DMS79 (cell line): Measurements from ENCODE around the gene USPL1.

Source experiments
- DNase-seq: peaks from one replicate; lab custom pipeline; 2025; lab: John Stamatoyannopoulos, UW

USPL1 gene

DNA sequence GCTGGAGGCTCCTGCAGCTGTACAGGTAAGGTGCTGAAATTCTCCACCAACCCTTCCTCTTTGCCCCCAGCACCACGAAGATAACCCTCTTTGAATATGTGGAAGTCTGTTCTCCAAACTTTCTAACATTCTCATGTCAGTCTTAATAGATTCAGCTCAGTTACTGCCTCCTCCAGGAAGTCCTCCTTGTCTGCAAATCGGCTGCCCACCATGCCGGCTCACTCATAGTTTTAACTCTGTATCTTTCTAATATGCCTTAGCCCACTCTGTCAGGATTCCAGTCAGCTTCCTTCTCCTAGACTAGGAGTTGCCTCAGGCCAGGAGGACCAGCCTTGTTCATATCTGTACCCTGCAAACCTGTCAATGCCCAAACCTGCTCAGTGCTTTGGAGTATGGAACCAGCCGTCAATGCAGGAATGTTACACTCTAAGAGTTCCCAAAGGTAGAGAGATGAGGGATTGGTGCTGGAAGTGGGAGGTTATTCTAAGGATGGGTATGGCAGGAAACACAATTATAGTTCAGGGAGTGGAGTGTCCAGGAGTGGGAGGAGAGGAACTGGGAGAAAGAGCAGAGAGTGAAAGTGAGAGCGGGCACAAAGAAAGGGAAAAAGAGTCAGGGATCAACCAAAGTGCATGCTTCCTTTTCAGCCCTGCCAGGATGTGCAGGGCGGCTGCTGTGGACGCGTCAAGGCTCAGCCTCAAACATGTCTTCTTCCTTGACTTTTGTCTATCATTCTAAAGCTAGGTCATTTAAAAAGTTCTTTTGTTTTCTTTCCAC is 79.6 kb downstream of the USPL1 start:
- no peak for DNase-seq

DNA sequence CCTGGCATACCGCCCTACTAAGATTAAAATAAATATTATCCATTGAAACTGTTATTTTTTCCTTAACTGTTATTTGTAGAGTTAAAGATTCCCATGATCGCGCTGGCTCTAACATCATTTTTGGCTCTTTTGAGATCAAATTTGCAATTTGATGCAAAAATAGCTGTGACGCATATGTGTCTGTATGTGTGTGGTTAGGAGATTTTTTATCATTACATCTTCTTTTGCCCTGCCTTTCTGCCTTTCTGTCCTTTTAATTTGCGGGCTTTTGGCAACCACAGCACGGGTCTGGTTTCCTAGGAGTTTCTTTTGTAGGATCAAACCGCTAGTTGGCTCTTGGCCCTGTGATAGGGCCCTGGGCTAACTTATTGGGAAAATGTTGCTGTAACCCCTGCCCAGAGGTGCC is 80.3 kb downstream of the USPL1 start:
- no peak for DNase-seq

DNA sequence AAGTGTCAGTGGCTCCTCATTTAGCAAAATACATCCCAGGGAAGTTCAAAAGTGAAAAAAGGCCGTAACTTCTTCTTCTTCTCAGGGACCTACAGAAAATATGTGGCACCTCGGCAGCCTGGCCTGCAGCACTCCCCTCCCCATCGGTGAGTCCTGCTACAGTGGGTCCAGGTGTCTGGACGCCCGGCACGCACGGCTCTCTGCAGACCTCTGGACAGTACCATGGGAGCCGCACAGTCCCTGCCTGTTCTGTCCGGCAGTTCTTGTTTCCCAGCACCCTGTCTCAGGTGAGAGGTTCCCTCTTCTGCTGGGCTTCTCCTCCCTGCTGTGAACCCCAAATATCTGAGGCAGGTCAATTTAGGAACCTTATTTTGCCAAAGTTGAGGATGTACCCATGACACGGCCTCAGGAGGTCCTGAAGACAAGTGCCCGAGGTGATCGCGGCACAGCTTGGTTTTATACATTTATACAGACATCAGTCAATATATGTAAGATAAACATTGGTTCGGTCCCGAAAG is 80.8 kb downstream of the USPL1 start:
- DNase-seq, result no peak

DNA sequence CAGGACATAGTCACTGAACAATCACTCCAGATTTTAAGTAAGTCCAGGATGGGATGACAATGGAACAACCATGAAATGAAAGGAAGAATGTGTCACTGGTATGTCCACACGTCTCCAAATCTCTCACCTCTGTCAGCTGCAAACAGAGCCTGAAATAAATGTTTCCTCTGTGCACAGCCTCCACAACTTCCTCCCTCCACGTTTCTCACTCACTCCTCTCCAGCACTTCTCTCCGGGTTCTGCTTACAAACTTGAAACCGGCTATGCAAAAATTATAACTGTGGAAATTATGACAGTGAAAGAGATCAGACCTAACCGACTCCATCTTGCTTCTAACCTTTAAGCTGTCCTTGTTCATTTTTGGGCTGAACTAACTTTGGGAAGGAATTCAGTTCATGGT is 82.6 kb downstream of the USPL1 start:
- DNase-seq, result no peak

DNA sequence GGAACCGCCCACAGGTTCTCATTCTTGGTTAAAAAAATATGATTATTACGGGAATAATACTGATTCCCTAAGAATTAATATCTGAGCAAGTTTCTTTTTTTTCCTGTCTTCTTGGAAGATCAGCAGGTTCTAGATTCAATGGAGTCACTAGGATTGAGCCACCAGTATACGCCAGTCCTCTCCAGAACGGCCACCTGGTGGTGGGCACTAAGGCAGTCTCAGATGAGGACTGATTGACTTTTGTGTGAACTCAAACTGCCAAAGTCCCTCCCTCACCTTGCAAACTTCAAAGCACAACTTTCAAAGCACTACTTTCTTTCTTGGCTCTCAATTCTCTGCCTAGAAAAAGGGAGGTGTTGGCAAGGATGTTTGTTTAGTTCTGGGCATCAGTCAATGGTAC is 84.3 kb downstream of the USPL1 start:
- no peak for DNase-seq

DNA sequence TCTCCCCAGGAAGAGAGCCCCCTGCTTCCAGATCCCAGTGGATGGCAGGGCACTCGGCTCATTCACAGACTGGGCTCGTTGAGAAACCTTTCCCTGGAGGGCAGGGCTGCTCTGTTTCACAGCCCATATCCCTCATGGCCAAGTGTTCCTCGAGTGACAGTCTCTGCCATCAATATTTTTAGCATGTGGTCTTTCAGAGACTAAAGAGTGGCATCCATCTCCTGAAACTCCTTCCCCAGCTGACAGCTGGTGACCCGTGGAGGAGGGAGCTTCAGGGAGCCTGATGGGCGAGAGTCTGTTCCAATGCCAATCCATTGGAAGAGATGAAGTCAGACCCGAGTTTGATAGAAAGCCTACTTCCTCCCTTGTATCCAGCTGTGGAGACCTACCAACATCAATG is 86.9 kb downstream of the USPL1 start:
- no peak for DNase-seq

DNA sequence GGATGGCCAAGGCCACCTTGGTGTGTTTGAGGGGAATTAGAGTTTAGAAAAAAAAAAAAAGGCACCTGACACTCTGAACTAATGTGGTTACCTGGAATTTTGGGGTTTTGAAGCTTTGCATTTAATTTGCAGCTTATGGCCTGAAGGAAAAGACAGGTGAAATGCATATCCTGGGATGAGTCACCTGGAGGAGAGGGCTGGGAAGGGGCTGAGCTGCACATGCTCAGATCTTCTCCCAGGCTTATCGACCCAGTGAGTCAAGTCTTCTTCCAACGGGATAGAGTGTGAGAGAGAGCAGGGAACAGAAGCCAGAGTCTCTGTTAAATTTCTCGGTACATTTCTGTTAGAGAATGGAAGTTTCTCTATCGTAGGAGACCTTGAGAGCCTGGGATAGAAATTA is 88.0 kb downstream of the USPL1 start:
- no peak for DNase-seq

DNA sequence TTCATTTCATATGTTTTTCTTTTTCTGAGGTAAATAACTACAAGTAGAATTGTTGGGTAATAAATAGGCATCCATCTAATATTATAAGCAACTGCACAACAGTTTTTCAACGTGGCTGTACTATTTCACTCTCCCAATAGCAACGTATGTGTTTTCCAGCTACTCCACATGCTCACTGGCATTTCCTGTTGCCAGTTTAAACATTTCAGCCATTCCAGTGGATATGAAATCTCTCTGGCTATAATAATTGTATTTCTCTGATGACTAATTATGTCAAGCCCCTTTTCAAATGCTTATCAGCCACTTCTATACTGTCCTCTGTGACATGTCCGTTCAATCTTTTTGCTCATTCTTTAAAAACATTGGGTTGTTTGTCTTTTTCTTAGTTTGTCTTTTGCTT is 90.8 kb downstream of the USPL1 start:
- no peak for DNase-seq
